NT2/D1 (cell line): ENCODE results near the gene RAB34.

Experiments
- SUZ12 ChIP-seq: IDR thresholded peaks from 2 replicates; pipeline ENCODE4 v1.6.1; 2011; ENCODE audit not compliant: insufficient read length, insufficient read depth; ENCODE audit errors: extremely low read depth
- YY1 ChIP-seq: IDR thresholded peaks from 2 replicates; pipeline ENCODE4 v1.6.1; 2011; ENCODE audit not compliant: insufficient read length, insufficient read depth

- TF ChIP-seq YY1: no peak
- TF ChIP-seq SUZ12: no peak
Measured at GRCh38 chr17:28707339-28707720, 10.3 kb downstream of the RAB34 start.
